Brain microvascular endothelial cell (primary cell): ENCODE data around the gene STARD10.
"Not testable (repeated sequence)": the region's sequence is repeated elsewhere in the genome, so short reads cannot be mapped to it uniquely, and the experiment has no call there.

Source experiments
- DNase-seq: peaks from one replicate; pipeline ENCODE4 v3.0.0-alpha.2; 2020
- H3K27ac ChIP-seq: fragments of 250-450 bp; sonication (Bioruptor Pico); 2 replicates; pipeline ENCODE4 v1.5.1; 2020; ENCODE audit warnings: mild to moderate bottlenecking, moderate library complexity
- H3K27me3 ChIP-seq: fragments of 250-450 bp; sonication (Bioruptor Pico); replicated peaks from 2 replicates; pipeline ENCODE4 v1.5.1; 2020; ENCODE audit warnings: mild to moderate bottlenecking
- H3K36me3 ChIP-seq: fragments of 250-450 bp; sonication (Bioruptor Pico); replicated peaks from 2 replicates; pipeline ENCODE4 v1.5.1; 2020; ENCODE audit warnings: mild to moderate bottlenecking
- H3K4me3 ChIP-seq: 2 replicates; pipeline ENCODE4 v1.5.1; 2011; ENCODE audit warnings: low read depth, mild to moderate bottlenecking, control low read depth, low read length, moderate library complexity
- in situ Hi-C: cut with HindIII; loops from 2 replicates; pipeline ENCODE4 v1.10.0; 2017; ENCODE audit warnings: low sequenced_read_pairs, low pct_ligation_motif_present
- TF ChIP-seq, protein P1 (sequence below): IDR thresholded peaks from 2 replicates; pipeline ENCODE4 v1.5.1; 2011; ENCODE audit warnings: low read depth, mild to moderate bottlenecking, moderate library complexity, low read length, control low read depth, inconsistent platforms; ENCODE audit errors: missing control alignments

Gene STARD10

DNA sequence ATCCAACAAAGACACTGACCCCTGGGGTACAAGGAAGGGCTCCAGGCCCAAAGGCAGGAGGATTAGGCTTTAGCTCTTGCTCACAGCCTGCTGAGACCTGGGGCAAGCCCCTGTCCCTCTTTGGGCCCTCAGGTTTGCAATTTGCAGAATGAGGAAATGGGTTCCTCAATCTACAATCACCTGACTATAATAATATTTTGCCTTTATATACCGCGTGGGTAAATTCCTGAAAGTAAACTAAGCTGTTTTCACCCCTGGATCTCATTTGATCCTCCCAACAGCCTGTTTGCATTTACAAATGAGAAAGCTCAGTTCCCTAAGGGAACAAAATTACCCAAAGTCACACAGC is 797 bp downstream of the STARD10 start:
- TF ChIP-seq, protein P1, sequence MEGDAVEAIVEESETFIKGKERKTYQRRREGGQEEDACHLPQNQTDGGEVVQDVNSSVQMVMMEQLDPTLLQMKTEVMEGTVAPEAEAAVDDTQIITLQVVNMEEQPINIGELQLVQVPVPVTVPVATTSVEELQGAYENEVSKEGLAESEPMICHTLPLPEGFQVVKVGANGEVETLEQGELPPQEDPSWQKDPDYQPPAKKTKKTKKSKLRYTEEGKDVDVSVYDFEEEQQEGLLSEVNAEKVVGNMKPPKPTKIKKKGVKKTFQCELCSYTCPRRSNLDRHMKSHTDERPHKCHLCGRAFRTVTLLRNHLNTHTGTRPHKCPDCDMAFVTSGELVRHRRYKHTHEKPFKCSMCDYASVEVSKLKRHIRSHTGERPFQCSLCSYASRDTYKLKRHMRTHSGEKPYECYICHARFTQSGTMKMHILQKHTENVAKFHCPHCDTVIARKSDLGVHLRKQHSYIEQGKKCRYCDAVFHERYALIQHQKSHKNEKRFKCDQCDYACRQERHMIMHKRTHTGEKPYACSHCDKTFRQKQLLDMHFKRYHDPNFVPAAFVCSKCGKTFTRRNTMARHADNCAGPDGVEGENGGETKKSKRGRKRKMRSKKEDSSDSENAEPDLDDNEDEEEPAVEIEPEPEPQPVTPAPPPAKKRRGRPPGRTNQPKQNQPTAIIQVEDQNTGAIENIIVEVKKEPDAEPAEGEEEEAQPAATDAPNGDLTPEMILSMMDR = no peak
- H3K27ac ChIP-seq = no peak overlapping the region
- no peak for DNase-seq
- in situ Hi-C loops = no loop called here
- no peak overlapping the region for H3K4me3 ChIP-seq
- H3K36me3 ChIP-seq = no peaks in the 10 kb centered on the region
- no peaks in the 10 kb centered on the region for H3K27me3 ChIP-seq

DNA sequence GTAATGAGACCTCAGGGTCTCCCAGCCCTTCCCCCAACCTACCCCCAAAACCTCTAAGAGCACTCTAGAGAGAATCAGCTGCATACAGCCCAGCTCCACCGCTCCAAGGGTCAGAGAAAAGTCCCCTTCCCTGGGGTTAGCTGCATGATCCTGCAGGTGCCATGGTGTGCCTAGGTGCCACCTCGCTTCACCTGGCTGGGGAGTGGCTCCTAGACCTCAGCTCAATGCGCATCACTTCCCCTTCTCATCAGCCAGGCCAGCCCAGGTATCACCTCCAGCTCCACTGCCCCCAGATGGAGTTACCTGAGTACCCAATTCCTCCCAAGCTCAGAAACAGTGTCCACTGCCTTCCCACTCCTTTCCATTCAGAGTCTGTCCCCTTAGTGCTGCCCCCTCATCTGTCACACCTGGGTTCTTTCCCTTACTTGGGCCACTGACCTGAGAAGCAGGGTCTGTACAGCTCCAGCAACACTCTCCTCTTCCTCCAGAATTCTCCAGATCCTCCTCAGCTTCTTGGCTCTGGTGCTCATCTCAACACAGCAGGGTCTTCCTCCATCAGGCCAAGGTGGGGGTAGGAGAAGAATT is 1.3 kb downstream of the STARD10 start:
- no peak overlapping the region for H3K27ac ChIP-seq
- TF ChIP-seq, protein P1 = no peak
- H3K4me3 ChIP-seq = no peak overlapping the region
- in situ Hi-C loops = no loop called here
- no peak for DNase-seq
- no peaks in the 10 kb centered on the region for H3K36me3 ChIP-seq
- no peaks in the 10 kb centered on the region for H3K27me3 ChIP-seq

DNA sequence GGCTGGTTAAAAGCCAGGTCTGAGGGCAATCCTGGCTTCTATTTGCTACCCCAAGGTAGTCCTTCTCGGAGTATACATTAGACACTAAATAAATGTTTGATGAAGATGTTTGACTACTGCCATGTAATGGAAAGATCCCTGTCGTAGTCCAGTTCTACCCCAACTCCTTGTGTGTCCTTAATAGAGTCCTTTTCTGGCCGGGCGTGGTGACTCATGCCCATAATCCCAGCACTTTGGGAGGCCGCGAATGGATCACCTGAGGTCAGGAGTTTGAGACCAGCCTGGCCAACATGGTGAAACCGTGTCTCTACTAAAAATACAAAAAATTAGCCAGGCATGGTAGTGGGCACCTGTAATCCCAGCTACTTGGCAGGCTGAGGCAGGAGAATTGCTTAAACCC is 2.6 kb downstream of the STARD10 start:
- H3K36me3 ChIP-seq, H3K4me3 ChIP-seq, DNase-seq, H3K27ac ChIP-seq, H3K27me3 ChIP-seq, in situ Hi-C loops: not testable (repeated sequence)

DNA sequence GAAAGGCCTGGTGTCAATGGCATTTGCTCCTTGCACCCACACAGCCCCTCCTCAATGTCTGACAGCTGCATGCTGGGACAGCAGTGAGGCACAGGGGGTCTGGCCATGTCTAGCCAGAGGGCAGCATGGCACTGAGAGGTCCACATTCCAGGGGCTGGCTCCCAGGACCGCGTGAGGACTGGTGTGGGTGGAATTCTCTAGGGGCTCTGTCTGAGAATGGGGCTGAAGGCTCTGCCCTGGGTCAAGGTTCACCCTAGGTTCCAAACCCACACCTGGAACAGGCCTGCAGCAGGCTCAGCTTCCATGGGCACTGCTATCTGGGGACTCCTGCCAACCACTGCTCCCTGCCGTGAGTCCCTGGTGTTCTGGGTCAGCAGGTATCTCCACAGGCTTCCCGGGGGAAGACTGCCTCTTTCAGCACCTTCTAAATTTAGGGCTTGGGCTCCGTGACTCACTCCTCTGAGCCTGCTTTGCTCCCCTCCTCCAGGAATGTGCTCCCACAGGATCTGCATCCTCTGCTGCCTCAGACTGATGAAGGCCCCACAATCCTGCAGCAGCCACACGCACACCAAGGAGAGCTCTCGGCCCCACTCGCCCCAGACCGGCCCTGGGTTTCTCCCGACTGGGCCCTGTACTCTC is 4.2 kb downstream of the STARD10 start:
- TF ChIP-seq, protein P1 = no peak
- DNase-seq = peak; percentile 38
- in situ Hi-C loops = no loop called here
- no peaks in the 10 kb centered on the region for H3K27me3 ChIP-seq
- H3K36me3 ChIP-seq = no peaks in the 10 kb centered on the region
- H3K4me3 ChIP-seq = no peak overlapping the region
- H3K27ac ChIP-seq = no peak overlapping the region

DNA sequence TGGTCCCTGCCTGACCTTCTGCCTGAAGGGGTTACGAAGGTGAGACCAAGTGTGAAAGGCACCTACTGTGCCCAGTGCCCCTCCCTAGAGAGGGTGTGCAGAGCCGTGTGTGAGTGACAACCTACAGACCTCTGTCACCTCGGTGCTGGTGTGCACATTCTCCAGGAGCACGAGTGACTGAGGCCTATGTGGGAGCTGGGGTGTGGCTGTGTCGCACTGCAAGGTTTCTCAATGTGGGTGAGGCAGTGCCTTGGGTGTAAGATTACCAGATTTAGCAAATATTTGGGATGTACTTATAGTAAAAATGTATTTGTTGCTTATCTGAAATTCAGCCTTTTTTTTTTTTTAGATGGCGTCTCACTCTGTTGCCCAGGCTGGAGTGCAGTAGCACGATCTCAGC is 5.6 kb downstream of the STARD10 start:
- H3K27ac ChIP-seq = no peak overlapping the region
- H3K36me3 ChIP-seq = no peaks in the 10 kb centered on the region
- no peaks in the 10 kb centered on the region for H3K27me3 ChIP-seq
- in situ Hi-C loops = no loop called here
- H3K4me3 ChIP-seq = no peak overlapping the region
- TF ChIP-seq, protein P1 = no peak
- no peak for DNase-seq

DNA sequence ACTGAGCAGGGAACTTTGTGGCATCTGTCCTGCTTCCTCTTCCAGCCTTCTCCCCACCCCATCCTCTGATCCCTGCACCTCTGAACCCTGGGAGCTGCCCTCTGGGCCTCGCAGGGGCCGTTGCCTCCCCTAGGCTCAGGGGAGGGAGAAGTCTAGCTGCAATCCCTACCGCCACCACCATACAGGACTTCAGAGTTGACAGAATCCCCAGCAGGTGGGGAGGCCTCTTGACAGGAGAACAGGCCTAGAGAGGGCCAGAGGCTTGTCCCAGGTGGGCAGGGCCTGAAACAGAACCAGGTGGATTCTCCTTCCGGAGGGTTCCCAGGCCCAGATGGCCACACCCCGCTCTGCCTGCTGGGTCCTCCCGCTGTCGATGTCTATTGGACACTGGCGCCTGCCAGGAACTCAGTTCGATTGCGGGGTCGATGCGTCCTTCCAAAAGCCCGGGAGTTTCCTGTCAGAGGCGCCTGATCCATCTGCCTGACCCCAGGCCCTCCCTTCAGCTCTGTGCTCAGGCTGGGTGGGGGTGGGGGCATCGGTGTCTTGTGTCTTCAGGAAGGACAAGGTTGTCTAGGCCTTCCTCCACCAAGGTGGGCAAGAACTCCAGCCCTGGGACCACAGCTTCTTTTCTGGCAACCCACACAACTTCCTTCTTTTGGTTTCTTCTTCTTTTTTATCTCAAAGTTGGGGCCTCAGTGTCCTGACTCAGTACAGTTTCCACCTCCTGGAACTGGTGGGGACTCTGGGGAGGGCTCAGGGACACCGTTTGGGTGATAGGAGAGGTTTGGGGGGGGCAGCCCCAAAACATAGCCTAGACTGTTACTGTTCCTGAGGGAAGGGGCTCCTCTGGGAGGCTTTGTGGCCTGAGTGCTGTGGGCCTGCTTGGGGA is 6.4 kb downstream of the STARD10 start:
- no peak for DNase-seq
- TF ChIP-seq, protein P1 = peak; percentile 14
- in situ Hi-C loops = no loop called here

More for the DNA sequence above, 6.4 kb downstream of the STARD10 start:
- no peak overlapping the region for H3K27ac ChIP-seq
- no peak overlapping the region for H3K4me3 ChIP-seq
- H3K36me3 ChIP-seq = no peaks in the 10 kb centered on the region
- H3K27me3 ChIP-seq = no peaks in the 10 kb centered on the region
